GM21528 (cell line): Measurements from ENCODE around the gene CTNS.
A peak's percentile ranks its signal among the peaks of the same experiment; 100 is the strongest.

Experiments
- ATAC-seq: cut with Tn5 transposase; IDR thresholded peaks from one replicate; pipeline ENCODE4 v1.9.1; 2021; ENCODE audit warnings: mild to moderate bottlenecking, moderate library complexity; ENCODE audit not compliant: unreplicated experiment, low FRiP score

Gene CTNS

DNA sequence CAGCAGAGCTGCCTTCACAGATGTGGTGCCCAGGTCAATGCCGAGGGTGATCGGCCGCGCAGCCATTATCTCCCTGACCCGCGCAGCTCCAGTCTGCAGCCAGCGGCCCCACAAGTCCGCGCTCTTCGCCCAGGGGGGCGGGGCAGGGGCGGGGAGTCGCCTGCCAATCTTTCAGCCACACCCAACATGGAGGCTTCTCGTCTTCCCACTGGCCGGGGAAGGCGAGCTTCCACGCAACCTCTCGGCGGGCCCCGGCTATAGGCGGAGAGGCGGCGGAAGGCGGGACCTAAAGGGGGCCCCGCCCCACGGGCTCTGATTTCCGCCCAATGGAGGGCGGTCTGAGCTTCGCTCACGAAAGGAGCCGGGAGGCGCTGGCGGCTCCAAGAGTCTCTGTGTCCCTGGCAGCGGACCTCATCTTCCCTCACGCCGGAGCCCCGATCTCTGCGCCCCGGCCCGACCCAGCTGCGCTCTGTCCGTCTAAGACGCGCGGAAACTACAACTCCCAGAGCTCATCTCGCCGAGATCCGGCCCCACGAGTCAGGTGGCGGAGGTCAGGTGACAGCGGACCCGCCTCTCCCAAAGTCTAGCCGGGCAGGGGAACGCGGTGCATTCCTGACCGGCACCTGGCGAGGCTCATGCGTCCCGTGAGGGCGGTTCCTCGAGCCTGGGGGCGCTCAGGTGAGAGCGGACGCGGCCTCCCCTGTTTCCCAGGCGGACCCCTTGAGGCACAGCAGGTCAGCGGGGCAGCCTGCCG lies at the start of gene CTNS, which contains the start of gene SHPK:
CTNS (plus strand) TSS at position 607 of the 754 bp plus-strand sequence. CDS start 3,447 bp downstream, outside the sequence.
SHPK (minus strand) TSS at position 97 of the 754 bp plus-strand sequence; CDS start at position 66, 31 bp downstream.
- ATAC-seq: peak; percentile 91

DNA sequence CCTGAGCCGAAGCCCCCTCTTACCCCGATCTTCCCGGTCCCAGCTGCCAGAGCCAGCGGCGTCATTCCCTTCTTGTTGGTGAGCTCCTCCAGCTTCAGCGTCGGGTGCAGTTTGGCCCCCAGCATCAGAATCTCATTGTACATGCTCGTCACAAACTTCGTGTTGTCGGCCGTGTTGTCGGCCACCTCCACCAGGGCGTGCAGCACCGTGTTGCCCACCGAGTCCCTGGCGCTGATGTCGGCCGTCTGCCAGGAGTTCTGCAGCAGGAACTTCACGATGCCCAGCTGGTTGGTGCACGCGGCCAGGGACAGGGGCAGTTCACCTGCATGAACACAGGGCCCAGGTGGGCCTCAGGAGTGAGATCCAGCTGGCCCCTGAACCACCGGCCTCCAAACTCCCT lies 46.8 kb upstream of the CTNS start:
- ATAC-seq: no peak

DNA sequence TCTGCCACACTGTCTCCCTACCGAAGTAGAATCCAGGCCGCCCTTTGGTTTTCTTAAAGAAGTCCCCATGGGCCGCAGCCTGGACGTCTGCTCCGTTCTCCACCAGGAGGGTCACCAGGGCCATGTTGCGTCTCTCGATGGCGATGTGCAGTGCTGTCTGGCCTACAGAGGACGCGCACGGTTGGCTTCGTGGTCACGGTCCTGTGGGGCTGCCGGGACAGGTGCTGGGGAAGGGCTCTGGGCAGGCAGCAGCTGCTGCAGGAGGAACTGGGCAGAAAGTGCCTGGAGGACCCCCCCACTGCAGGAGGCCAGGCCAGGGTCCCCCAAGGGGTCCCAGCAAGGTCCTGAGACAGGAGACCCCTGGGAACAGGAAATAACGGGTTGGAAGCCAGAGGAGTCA lies 46.3 kb upstream of the CTNS start:
- ATAC-seq: no peak

DNA sequence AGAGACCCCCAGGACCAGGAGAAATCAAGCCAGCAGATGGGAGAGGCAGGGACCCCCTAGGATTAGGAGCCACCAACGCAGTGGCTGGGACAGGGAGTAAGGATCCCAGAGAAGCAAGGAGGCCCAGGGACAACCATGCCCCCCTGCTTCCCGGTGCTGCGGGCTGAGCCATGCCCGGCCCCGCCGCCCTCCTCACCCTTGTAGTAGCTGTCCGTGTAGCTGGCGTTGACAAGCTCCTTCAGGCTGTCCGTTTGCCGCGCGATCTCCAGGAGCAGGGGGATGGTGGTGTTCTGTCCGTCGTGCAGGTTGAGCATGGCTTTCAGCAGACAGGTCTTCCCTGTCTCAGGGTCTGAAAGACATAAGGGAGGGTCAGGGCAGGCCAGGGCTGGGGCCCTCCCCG lies 45.8 kb upstream of the CTNS start:
- ATAC-seq: no peak

DNA sequence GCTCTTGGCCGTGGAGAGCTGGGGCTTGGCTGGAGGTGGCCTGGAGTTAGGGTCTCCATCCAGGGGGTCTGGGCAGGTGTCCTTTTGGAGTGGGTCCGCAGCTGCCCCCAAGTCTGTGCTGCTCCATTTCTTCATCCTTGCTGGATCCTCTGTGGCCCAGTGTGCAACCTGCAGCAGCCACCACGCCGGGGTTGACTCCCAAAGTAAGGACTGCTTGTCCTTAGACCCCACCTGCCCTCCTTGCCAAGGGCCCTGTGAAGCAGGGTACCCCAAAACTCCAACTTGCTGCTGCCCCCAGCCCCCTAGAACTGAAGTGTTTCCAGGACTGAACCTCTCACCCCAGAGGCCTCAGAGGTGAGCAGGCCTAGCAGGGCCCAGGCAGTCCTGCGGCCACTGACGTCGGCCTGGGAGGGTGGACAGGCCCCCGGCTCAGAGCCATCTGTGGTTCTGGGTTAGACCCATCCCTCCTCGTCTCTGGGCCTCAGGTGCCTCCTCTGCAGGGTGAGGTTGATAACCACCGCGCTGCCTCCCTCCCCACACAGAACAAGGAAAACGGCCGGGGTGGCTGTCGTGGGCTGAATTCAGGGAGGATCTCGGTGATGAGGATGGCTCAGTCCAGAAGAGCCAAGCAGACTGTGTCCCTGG lies 44.2 kb upstream of the CTNS start:
- ATAC-seq: no peak

DNA sequence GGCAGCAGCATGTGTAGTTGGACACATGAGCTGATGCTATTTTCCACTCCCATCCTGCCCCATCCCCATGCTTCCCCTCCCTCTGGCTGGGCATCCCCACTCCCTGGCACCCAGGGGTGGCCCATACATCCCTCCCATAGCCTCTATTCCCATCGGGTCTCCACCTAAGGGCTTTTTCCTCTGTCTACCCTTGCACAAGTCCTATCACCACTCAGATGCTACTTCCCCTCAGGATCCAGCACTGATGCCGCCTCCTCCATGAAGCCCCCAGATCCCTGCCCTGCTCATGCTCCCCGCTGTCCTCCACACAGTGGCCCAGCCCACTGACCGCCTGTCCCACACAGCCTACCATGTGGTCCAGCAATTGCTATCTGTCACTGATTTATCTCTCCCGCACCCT lies 43.2 kb upstream of the CTNS start:
- no peak for ATAC-seq

DNA sequence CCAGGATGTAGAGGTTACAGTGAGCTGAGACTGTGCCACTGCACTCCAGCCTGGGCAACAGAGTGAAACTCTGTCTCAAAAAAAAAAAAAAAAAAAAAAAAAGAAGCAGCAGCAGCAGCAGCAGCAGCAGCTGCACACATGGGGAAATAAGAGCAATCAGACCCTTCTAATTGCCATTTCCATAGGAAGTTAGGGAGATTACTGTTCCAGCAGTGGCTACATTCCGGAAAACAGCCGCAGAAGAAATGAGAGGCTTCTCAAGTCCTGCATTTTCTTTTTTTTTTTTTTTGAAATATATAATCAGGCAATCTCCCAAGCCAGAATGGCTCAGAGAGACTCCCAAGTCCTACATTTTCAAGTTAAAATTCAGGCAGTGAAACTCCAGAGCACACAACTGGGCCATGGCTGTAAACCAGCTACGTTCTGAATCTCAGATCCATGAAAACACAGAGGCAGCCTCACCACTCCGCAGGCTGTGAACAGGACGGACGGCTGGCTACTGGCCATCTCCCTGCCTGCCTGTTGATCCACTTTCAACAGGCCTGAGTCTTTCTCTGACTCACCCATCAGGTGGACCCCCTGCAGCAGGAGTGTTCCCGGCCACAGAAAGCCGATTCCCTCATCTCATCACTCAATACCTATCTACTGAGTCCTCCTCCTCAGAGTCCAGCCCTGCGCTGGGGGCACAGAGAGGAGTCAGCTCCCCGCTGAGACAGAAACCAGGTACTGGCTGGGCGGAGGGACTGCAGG lies 42.3 kb upstream of the CTNS start:
- no peak for ATAC-seq

DNA sequence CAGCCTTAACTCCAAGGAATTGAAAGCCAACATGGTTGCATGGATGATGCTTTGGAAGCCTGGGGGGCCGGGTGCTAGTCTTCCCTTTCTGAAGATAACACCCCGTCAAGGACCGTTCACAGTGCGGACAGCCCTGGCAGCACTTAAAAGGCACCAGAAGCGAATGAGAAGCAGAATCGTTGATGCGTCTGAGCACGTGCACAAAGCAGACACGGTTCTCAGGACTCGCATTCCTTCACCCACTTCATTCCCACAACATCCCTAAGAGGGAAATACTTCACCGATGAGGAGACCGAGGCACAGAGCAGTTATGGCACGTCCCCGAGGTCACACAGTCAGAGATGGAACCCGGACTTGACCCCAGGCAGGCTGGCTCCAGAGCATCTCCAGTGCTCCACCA lies 41.6 kb upstream of the CTNS start:
- no peak for ATAC-seq

DNA sequence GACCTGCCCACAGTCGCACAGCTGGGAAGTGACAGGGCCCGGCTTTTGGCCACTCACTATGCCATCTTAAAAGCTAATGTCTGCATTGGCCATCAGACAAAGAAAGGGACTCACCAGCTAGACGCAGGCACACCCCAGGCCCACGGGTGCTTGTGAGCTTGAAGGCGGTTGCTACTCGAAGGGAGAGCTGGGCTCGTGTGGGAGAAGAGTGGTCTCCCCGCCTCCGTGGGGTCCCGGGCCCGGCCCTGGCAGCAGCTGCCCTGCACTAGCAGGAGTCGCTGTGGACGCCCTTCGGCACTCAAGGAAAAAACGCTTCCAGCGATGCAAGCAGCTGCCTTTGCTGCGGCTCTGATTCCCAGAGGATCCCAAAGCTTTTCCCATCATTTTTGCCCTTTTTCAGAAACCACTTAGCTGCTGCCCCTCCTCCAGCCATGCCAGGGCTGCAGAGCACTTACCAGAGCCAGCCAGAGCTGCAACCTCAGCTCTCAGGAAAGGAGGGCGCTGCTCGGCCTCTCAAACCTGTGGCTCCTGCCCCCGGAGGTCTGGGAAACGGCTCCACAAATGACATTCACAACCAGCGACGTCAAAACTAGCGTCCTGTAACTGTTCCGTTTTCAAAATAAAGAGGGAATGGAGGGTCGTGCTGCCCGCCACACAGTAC lies 39.6 kb upstream of the CTNS start:
- ATAC-seq: no peak

DNA sequence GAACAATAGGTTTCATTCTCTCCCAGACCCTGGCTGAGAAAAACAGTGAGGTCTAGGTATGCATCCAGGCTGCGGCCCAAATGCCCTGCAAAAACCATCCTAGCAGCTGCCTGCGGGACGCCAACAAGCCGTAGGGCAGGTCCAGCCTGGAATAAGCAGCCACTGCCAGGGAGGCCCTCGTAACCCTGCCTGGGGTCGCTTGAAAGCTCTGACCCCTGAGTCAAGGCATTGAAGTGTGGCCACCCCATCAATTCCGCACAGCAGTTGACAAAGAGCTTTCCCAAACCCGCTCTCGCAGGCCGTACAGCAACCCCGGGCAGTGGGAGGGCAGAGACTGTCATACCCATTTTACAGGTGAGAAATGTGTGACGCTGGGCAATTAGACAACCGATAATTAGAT lies 38.5 kb upstream of the CTNS start:
- no peak for ATAC-seq

DNA sequence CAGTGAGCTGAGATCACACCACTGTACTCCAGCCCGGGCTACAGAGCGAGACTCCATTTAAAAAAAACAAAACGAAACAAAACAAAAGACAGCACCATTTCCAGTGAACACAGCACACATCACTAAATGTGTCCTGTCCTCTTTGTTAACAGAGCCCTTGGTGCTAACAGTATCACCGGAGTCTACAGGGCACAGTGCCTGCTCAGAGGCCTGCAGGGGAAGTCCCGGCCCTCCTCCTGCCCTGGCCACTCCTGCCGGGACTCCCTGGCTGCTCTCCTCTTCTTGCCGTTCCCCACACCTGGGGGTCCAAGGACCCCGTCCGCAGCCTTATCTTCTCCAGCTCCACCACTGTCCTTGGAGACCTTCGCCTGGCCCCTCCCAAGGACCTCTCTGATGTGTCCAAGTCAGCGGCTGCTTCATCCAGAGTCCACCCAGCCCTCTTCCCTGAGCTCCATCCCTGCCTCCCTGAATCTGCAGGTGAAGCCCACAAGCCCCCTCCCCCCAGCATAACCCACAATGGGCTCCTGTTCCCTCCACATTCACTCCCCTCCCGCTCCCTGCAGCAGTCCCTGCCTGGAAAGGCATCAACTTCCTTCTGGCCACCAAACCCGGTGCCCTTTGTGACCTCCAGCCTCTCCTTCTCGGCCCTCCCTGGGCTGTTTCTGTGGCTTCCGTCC lies 35.9 kb upstream of the CTNS start:
- no peak for ATAC-seq

DNA sequence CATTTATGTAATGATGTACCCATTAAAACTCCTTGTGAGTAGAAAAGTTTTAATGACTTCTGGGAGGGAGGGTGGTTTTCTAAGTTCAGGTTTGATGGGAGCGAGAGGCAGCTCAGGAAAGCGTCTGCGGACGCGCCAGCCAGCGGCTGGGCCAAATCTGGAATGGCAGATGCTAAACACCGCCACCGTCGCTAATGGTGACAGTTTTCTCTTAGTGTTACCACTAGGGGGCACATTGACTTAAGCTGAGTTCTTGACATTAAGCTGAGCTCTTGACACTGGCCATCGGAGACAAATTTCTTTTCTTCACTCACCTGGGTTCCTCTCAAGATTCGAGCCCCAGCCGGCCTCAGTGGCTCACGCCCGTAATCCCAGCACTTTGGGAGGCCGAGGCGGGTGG lies 34.1 kb upstream of the CTNS start:
- ATAC-seq: no peak

DNA sequence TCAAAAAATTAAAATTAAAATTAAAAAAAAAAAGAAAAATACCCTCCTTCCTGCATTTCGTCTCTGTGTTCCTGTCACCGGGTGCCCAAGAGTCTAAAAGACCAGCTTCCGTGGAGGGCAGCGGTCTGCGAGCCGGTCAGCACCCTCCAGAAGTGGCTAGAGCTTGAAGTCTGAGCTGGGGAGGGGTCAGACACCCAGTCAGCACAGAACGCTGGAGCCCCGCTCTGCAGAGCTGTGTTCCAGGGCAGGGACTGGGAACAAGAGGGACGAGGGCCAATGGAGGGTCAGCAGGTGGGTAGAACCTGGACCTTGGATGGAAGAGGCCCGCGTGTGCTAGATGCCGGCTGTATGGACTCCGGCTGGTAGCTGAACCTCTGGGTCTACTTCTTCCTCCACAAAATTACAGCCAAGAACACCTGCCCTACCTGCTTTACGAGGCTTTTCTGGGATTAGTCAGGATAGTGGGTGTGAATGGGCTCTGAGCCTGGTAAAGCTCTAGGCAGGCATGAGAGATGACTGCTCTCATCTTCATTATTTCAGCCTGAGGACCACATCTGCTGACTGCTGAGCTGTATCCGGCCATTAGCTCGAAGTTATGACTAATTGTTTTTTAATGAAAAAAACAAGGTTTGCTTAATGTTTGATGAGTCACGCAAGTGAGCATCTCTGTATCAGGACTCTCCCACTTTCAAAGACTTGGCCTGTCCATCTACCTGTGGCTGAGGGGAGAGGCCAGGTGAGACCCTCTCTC lies 33.3 kb upstream of the CTNS start:
- ATAC-seq: no peak

DNA sequence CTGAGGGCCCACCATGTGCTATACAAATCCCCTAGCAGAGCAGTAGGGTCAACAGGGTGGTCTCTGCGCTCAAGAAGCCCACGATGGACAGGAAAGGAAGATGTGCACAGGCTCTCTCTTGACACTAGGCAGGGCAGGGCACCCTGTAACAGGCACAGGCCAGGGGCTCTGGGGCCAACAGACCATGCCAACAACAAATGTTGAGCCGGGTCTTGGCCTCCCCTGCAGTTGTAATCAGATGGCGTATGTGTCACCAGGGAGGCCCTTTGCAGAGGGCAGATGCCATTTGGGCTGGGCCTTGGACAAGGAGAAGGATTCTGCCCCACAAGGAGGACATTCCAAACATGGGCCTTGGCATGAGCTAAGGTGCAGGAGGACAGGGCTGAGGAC lies 32.7 kb upstream of the CTNS start:
- ATAC-seq: no peak

DNA sequence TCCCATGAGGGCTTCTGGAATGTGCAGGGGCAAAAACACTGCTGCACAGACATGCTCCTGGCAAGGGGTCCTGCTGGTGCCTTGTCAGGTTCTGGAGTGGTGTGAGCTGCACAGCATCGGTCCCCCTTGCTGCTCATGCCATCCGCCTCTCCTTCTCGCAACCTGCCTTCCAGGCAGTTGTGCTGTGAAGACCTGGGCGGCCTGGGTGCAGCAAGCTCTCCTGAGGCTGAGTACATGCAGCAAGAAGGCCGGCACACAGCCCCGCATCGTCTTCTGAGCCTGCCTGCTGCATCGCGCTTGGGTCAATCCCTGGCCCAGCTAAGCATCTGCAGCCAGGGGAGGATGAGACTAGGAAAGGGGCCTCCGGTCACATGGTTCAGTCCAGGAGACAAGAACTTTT lies 26.9 kb upstream of the CTNS start:
- no peak for ATAC-seq

DNA sequence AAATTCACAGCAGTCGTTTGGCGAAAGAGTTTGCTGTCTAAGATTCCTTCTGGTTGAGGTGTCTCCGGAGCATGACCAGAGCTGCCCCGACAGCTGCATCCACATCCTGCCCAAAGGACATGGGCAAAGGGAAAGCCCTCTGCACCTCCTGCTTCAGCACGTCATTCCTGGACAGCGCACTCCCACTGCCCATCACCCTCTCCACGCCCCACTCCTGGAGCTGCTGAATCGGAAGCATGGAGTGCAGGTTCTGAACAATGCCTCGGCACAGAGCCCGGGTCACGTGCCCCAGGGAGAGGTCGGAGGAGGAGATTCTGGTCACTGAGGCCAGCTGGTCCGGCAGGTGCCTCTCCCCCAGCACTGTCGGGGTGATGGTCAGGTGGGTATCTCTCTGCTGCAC lies 26.0 kb upstream of the CTNS start:
- ATAC-seq: no peak

DNA sequence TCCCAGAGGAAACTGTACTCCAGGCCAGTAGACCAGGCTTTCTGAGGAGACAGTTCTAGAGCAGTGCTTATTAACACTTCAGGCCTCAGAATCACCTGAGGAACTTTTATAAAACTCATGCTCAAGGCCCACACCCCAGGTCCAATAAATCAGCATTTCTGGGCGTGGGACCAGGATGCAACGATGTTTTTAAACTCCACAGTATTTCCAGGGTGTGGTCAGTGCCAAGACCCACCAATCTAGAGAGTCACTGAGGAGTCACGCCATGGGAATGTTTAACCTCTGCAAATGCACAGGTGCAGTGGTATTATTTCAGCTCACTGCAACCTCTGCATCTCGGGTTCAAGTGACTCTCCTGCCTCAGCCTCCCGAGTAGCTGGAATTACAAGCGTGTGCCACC lies 23.4 kb upstream of the CTNS start:
- ATAC-seq: no peak

DNA sequence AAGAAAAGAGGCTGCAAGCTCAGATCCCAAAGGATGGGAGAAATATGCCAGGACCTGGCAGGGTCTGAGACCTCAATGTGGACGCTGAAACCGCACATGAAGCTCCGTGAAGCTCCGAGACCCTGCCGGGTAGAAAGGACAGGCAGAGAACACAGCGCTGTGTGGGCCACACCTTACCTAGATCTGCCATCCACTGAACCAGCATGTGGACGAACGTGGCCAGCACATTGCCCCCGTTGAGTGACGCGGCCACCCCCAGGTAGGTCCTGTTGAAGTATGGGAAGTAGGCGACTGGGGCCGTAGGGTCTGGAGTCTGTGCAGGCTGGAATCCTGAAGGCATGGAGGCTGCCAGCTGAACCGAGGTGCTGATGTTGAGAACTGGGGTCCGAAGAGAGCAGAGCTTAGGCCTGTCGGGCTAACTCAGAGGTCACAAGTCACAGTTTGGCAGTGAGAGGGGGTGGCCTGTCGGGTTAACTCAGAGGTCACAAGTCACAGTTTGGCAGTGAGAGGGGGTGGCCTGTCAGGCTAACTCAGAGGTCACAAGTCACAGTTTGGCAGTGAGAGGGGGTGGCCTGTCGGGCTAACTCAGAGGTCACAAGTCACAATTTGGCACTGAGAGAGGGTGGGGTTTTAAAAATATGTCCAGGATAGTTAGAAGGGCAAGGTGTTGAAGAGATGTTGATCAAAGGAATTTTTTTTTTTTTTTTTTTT lies 21.2 kb upstream of the CTNS start:
- ATAC-seq: no peak

DNA sequence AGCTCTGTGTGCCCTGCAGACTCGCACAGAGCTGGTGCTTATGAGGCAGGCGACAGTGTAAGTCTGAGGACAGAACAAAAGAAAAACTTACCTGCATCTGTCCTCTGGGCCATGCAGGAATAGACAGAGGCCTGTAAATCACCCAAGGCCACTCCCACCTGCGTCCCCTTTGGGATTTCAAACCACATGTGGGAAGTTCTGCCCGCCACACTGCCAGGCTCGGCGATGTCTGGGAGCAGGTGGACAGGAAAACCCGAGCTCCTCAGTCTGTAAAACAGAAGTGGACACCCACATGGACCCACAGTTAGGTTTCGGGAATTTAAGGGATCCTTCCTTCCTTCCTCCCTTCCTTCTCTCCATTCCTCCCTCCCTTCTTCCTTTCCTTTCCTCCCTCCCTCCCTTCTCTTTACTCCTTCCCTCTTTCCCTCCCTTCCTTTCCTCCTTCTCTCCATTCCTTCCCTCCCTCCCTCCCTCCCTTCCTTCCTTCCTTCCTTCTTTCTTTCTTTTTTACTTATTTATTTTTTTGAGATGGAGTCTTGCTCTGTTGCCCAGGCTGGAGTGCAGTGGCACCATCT lies 15.3 kb upstream of the CTNS start:
- ATAC-seq: no peak
